NCI-H226 (cell line): ENCODE data around the gene COL5A2.

Experiments used
- DNase-seq: peaks from one replicate; pipeline ENCODE4 v3.0.0-alpha.2; 2015

The COL5A2 gene

GRCh38 chr2:188984680-188985079 is 194.9 kb downstream of the COL5A2 start:
- DNase-seq = peak; percentile 57

- DNase-seq = no peak
Observed at GRCh38 chr2:188984065-188984491, 195.5 kb downstream of the COL5A2 start.

GRCh38 chr2:188983427-188984064 is 196.0 kb downstream of the COL5A2 start:
- DNase-seq = no peak
